Skeletal muscle satellite cell (primary cell): ENCODE results near the gene MCF2L.

Experiments used
- H3K27me3 ChIP-seq: 2 replicates; pipeline ENCODE4 v1.7.0; 2013; ENCODE audit warnings: low read length; ENCODE audit not compliant: control insufficient read depth, insufficient read depth
- H3K36me3 ChIP-seq: 2 replicates; pipeline ENCODE4 v1.7.0; 2013; ENCODE audit warnings: mild to moderate bottlenecking, control low read depth, low read length; ENCODE audit not compliant: insufficient read depth
- H3K4me1 ChIP-seq: 2 replicates; pipeline ENCODE4 v1.7.0; 2013; ENCODE audit warnings: low read length; ENCODE audit not compliant: control insufficient read depth, insufficient read depth
- H3K4me2 ChIP-seq: 2 replicates; pipeline ENCODE4 v1.7.0; 2013; ENCODE audit warnings: mild to moderate bottlenecking, low read length
- H3K4me3 ChIP-seq: 2 replicates; pipeline ENCODE4 v1.7.0; 2013; ENCODE audit warnings: low read length
- H3K9ac ChIP-seq: 2 replicates; pipeline ENCODE4 v1.7.0; 2013; ENCODE audit warnings: mild to moderate bottlenecking, low read depth, low read length, moderate library complexity
- H3K9me3 ChIP-seq: replicated peaks from 2 replicates; pipeline ENCODE4 v1.7.0; 2013; ENCODE audit warnings: mild to moderate bottlenecking, control low read depth, low read length

Gene MCF2L

GRCh38 chr13:113035213-113035800, 66.3 kb downstream of the MCF2L start:
- H3K9ac ChIP-seq, result no peak overlapping the region
- no peaks in the 10 kb centered on the region for H3K27me3 ChIP-seq
- peak overlapping the region; percentile 68 for H3K4me2 ChIP-seq
- no peak overlapping the region for H3K4me3 ChIP-seq
- peaks cover 4% of the 10 kb centered on the region for H3K4me1 ChIP-seq
- H3K36me3 ChIP-seq, result no peaks in the 10 kb centered on the region
- H3K9me3 ChIP-seq, result no peaks in the 10 kb centered on the region

GRCh38 chr13:113036401-113036800, 67.4 kb downstream of the MCF2L start:
- no peaks in the 10 kb centered on the region for H3K36me3 ChIP-seq
- no peaks in the 10 kb centered on the region for H3K9me3 ChIP-seq
- no peak overlapping the region for H3K4me2 ChIP-seq
- no peaks in the 10 kb centered on the region for H3K27me3 ChIP-seq
- no peak overlapping the region for H3K4me3 ChIP-seq
- peaks cover 14% of the 10 kb centered on the region for H3K4me1 ChIP-seq
- no peak overlapping the region for H3K9ac ChIP-seq

- Histone ChIP-seq H3K4me1 (peaks cover 28% of the 10 kb centered on the region), H3K9ac (no peak overlapping the region), H3K4me2 (no peak overlapping the region), H3K4me3 (no peak overlapping the region), H3K36me3 (no peaks in the 10 kb centered on the region), H3K9me3 (no peaks in the 10 kb centered on the region), H3K27me3 (no peaks in the 10 kb centered on the region)
Observed at GRCh38 chr13:113040031-113040430, 71.0 kb downstream of the MCF2L start.

DNA sequence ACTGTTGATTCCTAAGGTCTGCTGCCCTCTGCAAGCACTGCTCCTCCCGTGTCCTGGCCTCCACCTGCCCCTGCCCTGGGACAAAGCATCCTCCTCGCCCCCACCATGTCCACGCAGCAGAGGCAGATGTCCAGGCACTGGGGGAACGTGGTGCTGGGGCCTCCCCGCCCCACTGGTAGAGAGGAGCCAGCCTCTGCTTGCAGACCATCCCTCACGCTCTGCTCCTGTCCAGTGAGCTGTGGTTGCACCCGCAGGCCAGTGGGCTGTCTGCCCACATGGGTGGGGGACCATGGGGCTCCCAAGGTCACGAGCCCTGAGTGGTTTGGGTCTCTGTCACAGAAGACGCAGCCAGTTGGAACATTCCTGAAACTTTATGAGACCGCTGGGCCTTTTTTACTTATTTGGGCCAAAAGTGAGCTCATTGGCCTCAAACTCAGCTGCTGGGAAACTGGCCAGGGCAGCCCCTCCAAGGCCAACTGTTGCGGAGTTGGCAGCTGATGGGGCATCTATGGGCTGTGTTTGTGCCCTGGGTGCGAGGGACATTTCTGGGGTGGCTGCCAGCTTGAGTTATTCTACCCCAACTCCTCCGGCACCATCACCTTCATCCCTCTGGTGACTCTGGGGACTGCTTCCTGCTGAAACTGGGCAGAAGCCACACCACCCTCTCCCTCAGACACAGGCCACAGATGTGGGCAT, 71.7 kb downstream of the MCF2L start:
- Histone ChIP-seq H3K36me3 (no peaks in the 10 kb centered on the region), H3K4me2 (peak overlapping the region; percentile 46), H3K4me1 (peaks cover 24% of the 10 kb centered on the region), H3K9ac (no peak overlapping the region), H3K9me3 (no peaks in the 10 kb centered on the region), H3K4me3 (no peak overlapping the region), H3K27me3 (no peaks in the 10 kb centered on the region)

GRCh38 chr13:113041293-113041690, 72.3 kb downstream of the MCF2L start:
- H3K4me1 ChIP-seq, result peaks cover 30% of the 10 kb centered on the region
- no peaks in the 10 kb centered on the region for H3K27me3 ChIP-seq
- H3K4me2 ChIP-seq, result peak overlapping the region; percentile 46
- H3K4me3 ChIP-seq, result no peak overlapping the region
- no peak overlapping the region for H3K9ac ChIP-seq
- no peaks in the 10 kb centered on the region for H3K9me3 ChIP-seq
- H3K36me3 ChIP-seq, result no peaks in the 10 kb centered on the region

- no peak overlapping the region for H3K4me2 ChIP-seq
- no peaks in the 10 kb centered on the region for H3K36me3 ChIP-seq
- no peak overlapping the region for H3K9ac ChIP-seq
- H3K9me3 ChIP-seq, result no peaks in the 10 kb centered on the region
- no peak overlapping the region for H3K4me3 ChIP-seq
- peaks cover 35% of the 10 kb centered on the region for H3K4me1 ChIP-seq
- H3K27me3 ChIP-seq, result no peaks in the 10 kb centered on the region
Observed at GRCh38 chr13:113041896-113042295, 72.9 kb downstream of the MCF2L start.

DNA sequence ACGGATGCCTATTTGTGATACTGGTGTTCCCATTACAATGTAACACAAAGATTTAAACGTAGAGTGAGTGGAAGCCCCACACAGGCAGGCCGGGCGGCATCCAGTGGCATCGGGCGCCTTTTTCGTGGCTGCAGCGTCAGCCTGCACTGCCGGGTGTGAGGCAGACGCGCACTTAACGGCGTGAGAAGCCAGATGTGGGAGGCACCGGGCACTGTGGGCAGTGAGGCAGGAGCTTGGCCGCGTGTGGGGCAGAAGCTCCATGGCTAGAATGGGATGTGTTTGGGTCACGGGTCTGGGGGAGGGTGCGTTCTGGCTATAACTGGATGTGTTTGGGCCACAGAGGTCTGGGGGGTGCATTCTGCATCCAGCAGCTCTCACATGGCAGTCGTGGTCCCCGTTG, 73.4 kb downstream of the MCF2L start:
- no peak overlapping the region for H3K9ac ChIP-seq
- H3K36me3 ChIP-seq, result no peaks in the 10 kb centered on the region
- no peaks in the 10 kb centered on the region for H3K27me3 ChIP-seq
- H3K4me1 ChIP-seq, result peaks cover 35% of the 10 kb centered on the region
- no peak overlapping the region for H3K4me3 ChIP-seq
- no peaks in the 10 kb centered on the region for H3K9me3 ChIP-seq
- H3K4me2 ChIP-seq, result no peak overlapping the region

- no peaks in the 10 kb centered on the region for H3K36me3 ChIP-seq
- H3K4me2 ChIP-seq, result no peak overlapping the region
- no peak overlapping the region for H3K9ac ChIP-seq
- H3K4me1 ChIP-seq, result peaks cover 35% of the 10 kb centered on the region
- H3K9me3 ChIP-seq, result no peaks in the 10 kb centered on the region
- no peak overlapping the region for H3K4me3 ChIP-seq
- no peaks in the 10 kb centered on the region for H3K27me3 ChIP-seq
Observed at GRCh38 chr13:113043001-113043630, 74.1 kb downstream of the MCF2L start.

GRCh38 chr13:113043931-113044330, 74.9 kb downstream of the MCF2L start:
- peak overlapping the region; percentile 25 for H3K9ac ChIP-seq
- H3K4me3 ChIP-seq, result peak overlapping the region; percentile 72
- peak overlapping the region; percentile 91 for H3K4me2 ChIP-seq
- no peaks in the 10 kb centered on the region for H3K27me3 ChIP-seq
- H3K9me3 ChIP-seq, result no peaks in the 10 kb centered on the region
- peaks cover 35% of the 10 kb centered on the region for H3K4me1 ChIP-seq
- no peaks in the 10 kb centered on the region for H3K36me3 ChIP-seq

- H3K36me3 ChIP-seq, result no peaks in the 10 kb centered on the region
- no peaks in the 10 kb centered on the region for H3K27me3 ChIP-seq
- H3K9me3 ChIP-seq, result no peaks in the 10 kb centered on the region
- peak overlapping the region; percentile 91 for H3K4me2 ChIP-seq
- peak overlapping the region; percentile 69 for H3K9ac ChIP-seq
- peak overlapping the region; percentile 72 for H3K4me3 ChIP-seq
- H3K4me1 ChIP-seq, result peaks cover 37% of the 10 kb centered on the region
Observed at GRCh38 chr13:113044391-113045114, 75.5 kb downstream of the MCF2L start.

DNA sequence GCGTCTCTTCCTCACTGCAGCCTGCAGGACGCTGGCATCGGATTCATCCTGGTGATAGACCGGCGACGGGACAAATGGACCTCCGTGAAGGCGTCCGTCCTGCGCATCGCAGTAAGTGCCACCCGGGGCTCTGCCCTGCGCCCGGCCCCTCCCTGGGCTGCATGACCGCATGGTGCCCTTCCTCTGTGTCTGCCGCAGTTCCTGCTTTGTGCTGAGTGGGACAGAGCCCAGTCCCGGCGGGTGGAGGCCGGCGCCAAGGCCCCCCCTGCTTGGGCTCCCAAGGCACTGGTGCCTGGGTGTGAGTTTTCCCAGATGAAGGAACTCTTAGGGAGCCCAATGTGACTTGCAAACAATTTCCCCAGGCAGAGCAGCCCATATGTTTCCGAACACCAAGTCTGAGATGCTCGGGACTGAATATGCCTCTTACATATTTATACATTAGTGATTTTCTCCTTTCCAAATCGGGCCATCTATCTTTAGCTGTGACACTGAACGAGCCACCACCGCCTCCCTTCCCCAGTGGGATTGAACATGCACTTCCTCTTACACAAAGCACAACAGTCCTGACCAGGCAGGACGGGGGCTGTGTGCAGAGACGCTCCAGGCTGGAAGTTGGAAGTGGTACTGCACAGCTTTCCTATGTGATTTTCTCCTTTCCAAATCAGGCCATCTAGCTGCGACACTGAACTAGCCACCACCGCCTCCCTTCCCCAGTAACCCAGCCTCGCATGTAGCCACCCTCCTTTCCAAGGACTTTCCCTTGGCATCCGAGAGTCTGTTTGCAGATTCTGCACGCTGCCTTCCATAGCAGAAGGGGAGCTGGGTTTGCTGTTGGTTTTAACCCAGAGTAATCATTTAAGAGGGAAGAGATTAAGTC, 76.5 kb downstream of the MCF2L start:
- H3K4me1 ChIP-seq, result peaks cover 40% of the 10 kb centered on the region
- H3K4me3 ChIP-seq, result peak overlapping the region; percentile 72
- H3K27me3 ChIP-seq, result no peaks in the 10 kb centered on the region
- H3K9ac ChIP-seq, result peak overlapping the region; percentile 69
- H3K4me2 ChIP-seq, result peak overlapping the region; percentile 91
- no peaks in the 10 kb centered on the region for H3K36me3 ChIP-seq
- no peaks in the 10 kb centered on the region for H3K9me3 ChIP-seq
